A549 (cell line): Measurements from ENCODE around the gene GARIN3.

Source experiments
- CBX8 ChIP-seq: fragments of 200-600 bp; sonication (generic); IDR thresholded peaks from 2 replicates; pipeline ENCODE4 v1.6.1; 2016
- CEBPB ChIP-seq, 2 experiments: fragments of >200 bp in 1 of 2; sonication (Bioruptor Twin) in 1 of 2; formaldehyde crosslinking in 1 of 2; IDR thresholded peaks; 2 replicates each; pipeline ENCODE4 v1.6.1; 2012 to 2016
- CHD4 ChIP-seq: fragments of 200-600 bp; sonication (generic); IDR thresholded peaks from 2 replicates; pipeline ENCODE4 v1.6.1; 2016; ENCODE audit warnings: antibody characterized with exemption, mild to moderate bottlenecking, borderline replicate concordance
- EHMT2 ChIP-seq: fragments of 200-600 bp; sonication (generic); IDR thresholded peaks from 2 replicates; pipeline ENCODE4 v1.6.1; 2016; ENCODE audit warnings: antibody characterized with exemption, low read depth, mild to moderate bottlenecking, moderate library complexity
- EP300 ChIP-seq, 2 experiments: fragments of >200 bp; sonication (Bioruptor Twin); formaldehyde crosslinking; IDR thresholded peaks; 2 replicates in 1 of 2; 3 replicates in 1 of 2; pipeline ENCODE4 v1.6.1; 2016 to 2017
- MAX ChIP-seq: IDR thresholded peaks from 2 replicates; pipeline ENCODE4 v1.6.1; 2012
- POLR2A ChIP-seq: IDR thresholded peaks from 2 replicates; pipeline ENCODE4 v1.6.1; 2012; ENCODE audit warnings: mild to moderate bottlenecking, low read length
- POLR2AphosphoS2 ChIP-seq: conservative IDR thresholded peaks from 2 replicates; pipeline ENCODE4 v1.6.1; 2012; ENCODE audit warnings: low read length, improper control_type of control experiment, inconsistent platforms
- RAD21 ChIP-seq, 2 experiments: fragments of >200 bp in 1 of 2; sonication (Bioruptor Twin) in 1 of 2; formaldehyde crosslinking in 1 of 2; IDR thresholded peaks in 1 of 2; conservative IDR thresholded peaks in 1 of 2; 2 replicates in 1 of 2; 3 replicates in 1 of 2; pipeline ENCODE4 v1.6.1; 2012 to 2018; ENCODE audit warnings: inconsistent platforms in 1 of 2
- RFX5 ChIP-seq: fragments of 450-650 bp; IDR thresholded peaks from 2 replicates; pipeline ENCODE4 v1.7.1; 2014; ENCODE audit warnings: antibody characterized with exemption, mild to moderate bottlenecking, moderate library complexity
- SMC3 ChIP-seq: fragments of >200 bp; sonication (Bioruptor Twin); formaldehyde crosslinking; IDR thresholded peaks from 3 replicates; pipeline ENCODE4 v1.6.1; 2018; ENCODE audit warnings: inconsistent platforms
- ZFP36 ChIP-seq: fragments of 450-650 bp; IDR thresholded peaks from 2 replicates; pipeline ENCODE4 v1.6.1; 2014; ENCODE audit warnings: borderline replicate concordance; ENCODE audit not compliant: partially characterized antibody
- ZNF302 ChIP-seq: fragments of 250-450 bp; sonication (Bioruptor Pico); IDR thresholded peaks from 2 replicates; pipeline ENCODE4 v1.9.0; 2021; ENCODE audit warnings: inconsistent platforms, mild to moderate bottlenecking, moderate library complexity
- TF ChIP-seq, protein P1 (sequence below): fragments of >200 bp; sonication (Bioruptor Twin); formaldehyde crosslinking; IDR thresholded peaks from 3 replicates; pipeline ENCODE4 v1.5.1; 2016

- TF ChIP-seq, protein P1, sequence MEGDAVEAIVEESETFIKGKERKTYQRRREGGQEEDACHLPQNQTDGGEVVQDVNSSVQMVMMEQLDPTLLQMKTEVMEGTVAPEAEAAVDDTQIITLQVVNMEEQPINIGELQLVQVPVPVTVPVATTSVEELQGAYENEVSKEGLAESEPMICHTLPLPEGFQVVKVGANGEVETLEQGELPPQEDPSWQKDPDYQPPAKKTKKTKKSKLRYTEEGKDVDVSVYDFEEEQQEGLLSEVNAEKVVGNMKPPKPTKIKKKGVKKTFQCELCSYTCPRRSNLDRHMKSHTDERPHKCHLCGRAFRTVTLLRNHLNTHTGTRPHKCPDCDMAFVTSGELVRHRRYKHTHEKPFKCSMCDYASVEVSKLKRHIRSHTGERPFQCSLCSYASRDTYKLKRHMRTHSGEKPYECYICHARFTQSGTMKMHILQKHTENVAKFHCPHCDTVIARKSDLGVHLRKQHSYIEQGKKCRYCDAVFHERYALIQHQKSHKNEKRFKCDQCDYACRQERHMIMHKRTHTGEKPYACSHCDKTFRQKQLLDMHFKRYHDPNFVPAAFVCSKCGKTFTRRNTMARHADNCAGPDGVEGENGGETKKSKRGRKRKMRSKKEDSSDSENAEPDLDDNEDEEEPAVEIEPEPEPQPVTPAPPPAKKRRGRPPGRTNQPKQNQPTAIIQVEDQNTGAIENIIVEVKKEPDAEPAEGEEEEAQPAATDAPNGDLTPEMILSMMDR, result no peak
- no peak for TF ChIP-seq POLR2A
- no peak for TF ChIP-seq SMC3
- TF ChIP-seq CEBPB (IDR thresholded peaks at IDR 0.05), result no peak
- no peak for TF ChIP-seq ZNF302 (CRISPR knock-in tag)
- TF ChIP-seq CHD4, result no peak
- TF ChIP-seq RFX5, result no peak
- no peak for TF ChIP-seq POLR2AphosphoS2
- TF ChIP-seq EP300 (IDR thresholded peaks at IDR 0.05), result no peak
- TF ChIP-seq CBX8, result no peak
- no peak for TF ChIP-seq RAD21 (conservative IDR thresholded peaks at IDR 0.05 in 1 of 2, IDR thresholded peaks at IDR 0.05 in 1 of 2)
- TF ChIP-seq MAX, result no peak
- no peak for TF ChIP-seq ZFP36
- TF ChIP-seq EHMT2, result no peak
These were observed 18.1 kb upstream of the GARIN3 start for GRCh38 chr5:157184117-157184670.
